Calu3 (cell line): ENCODE measurements around the gene ZNF620. TPM values are rescaled to one million over a fixed set of nuclear protein-coding genes. Genes with fewer than 3 reads are reported as not detected.

Experiments
- BruUV-seq: library from RNA; stranded (reverse); fragments of 400-500 nt; replicated peaks from 2 replicates; lab custom pipeline; 2021; lab: Mats Ljungman, UMichigan
- CTCF ChIA-PET: fragments of 300-600 bp; sonication (Branson Sonifier 250); formaldehyde crosslinking; loops from one replicate; lab custom pipeline; 2022; ENCODE audit warnings: antibody characterized with exemption; lab: Charles Lee
- DNase-seq: peaks from one replicate; pipeline ENCODE4 v3.0.0; 2022
- H3K27ac Mint-ChIP-seq: one replicate; pipeline ENCODE4 v1.8.0; 2022; ENCODE audit warnings: mixed read lengths; ENCODE audit not compliant: unreplicated experiment
- H3K27me3 Mint-ChIP-seq: one replicate; pipeline ENCODE4 v1.8.0; 2022; ENCODE audit warnings: mixed read lengths; ENCODE audit not compliant: unreplicated experiment
- H3K36me3 Mint-ChIP-seq: one replicate; pipeline ENCODE4 v1.8.0; 2022; ENCODE audit warnings: mild to moderate bottlenecking, moderate library complexity, mixed read lengths; ENCODE audit not compliant: insufficient read depth, unreplicated experiment
- H3K4me1 Mint-ChIP-seq: one replicate; pipeline ENCODE4 v1.8.0; 2022; ENCODE audit warnings: mild to moderate bottlenecking, low read depth, mixed read lengths; ENCODE audit not compliant: unreplicated experiment
- H3K4me3 Mint-ChIP-seq: one replicate; pipeline ENCODE4 v1.8.0; 2022; ENCODE audit warnings: mild to moderate bottlenecking, low read depth, moderate library complexity, mixed read lengths; ENCODE audit not compliant: unreplicated experiment
- H3K9me3 Mint-ChIP-seq: one replicate; pipeline ENCODE4 v1.8.0; 2022; ENCODE audit warnings: low read depth, mixed read lengths; ENCODE audit not compliant: unreplicated experiment
- CTCF ChIP-seq: fragments of 200-600 bp; IDR thresholded peaks from one replicate; pipeline ENCODE4 v1.8.0; 2022; ENCODE audit warnings: antibody characterized with exemption; ENCODE audit not compliant: unreplicated experiment
- intact Hi-C: fragments of 100-400 bp; cut with micrococcal nuclease; formaldehyde crosslinking; loops from one replicate; pipeline ENCODE4 v1.10.0; 2022; ENCODE audit not compliant: unreplicated experiment
- total RNA-seq: library from RNA; stranded (reverse); gene quantifications from 2 replicates; pipeline ENCODE4 v1.2.3, GENCODE V29; 2022

The ZNF620 gene
- total RNA-seq, 1 experiment from 2014 or later, result 13.6 TPM

- CTCF ChIA-PET, result no interaction called here
- Mint-ChIP-seq H3K9me3 (no peaks in the 10 kb centered on the region), H3K4me1 (no peaks in the 10 kb centered on the region), H3K36me3 (no peaks in the 10 kb centered on the region), H3K4me3 (no peak overlapping the region), H3K27ac (no peak overlapping the region), H3K27me3 (peaks cover under 1% of the 10 kb centered on the region)
- intact Hi-C loops, result no loop called here
- BruUV-seq, result no TSS peak
- TF ChIP-seq CTCF, result no peak
- no peak for DNase-seq
These were observed 60.9 kb downstream of the ZNF620 start for GRCh38 chr3:40566694-40567093.

Other genes with a start within 250 kb of the ZNF620 start
- 37.2 and 41.3 TPM in 2 replicates for gene EIF1B, start 196.3 kb upstream of the ZNF620 start, total RNA-seq
- 3.0 and 4.0 TPM in 2 replicates for gene ENTPD3, start 118.9 kb upstream of the ZNF620 start, total RNA-seq
- gene RPL14, start 48.7 kb upstream of the ZNF620 start, total RNA-seq, result 1,147 and 1,349 TPM in 2 replicates
- gene ZNF619, start 28.9 kb upstream of the ZNF620 start, total RNA-seq, result 8.3 and 8.4 TPM in 2 replicates
- gene ZNF621, start 18.9 kb downstream of the ZNF620 start, total RNA-seq, result 21.1 and 22.2 TPM in 2 replicates